NCI-H1694 (cell line): Measurements from ENCODE around the gene PPP1R14D.
"Not testable (repeated sequence)": the region's sequence is repeated elsewhere in the genome, so short reads cannot be mapped to it uniquely, and the experiment has no call there.

Source experiments
- DNase-seq: peaks from one replicate; lab custom pipeline; 2025; lab: John Stamatoyannopoulos, UW

Gene PPP1R14D, protein sequence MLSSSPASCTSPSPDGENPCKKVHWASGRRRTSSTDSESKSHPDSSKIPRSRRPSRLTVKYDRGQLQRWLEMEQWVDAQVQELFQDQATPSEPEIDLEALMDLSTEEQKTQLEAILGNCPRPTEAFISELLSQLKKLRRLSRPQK

GRCh38 chr15:40828447-40829036, at the start of gene PPP1R14D:
TSS of gene PPP1R14D (minus strand) at chr15:40828708. CDS start at chr15:40828641, 67 bp downstream.
- DNase-seq = no peak

DNA sequence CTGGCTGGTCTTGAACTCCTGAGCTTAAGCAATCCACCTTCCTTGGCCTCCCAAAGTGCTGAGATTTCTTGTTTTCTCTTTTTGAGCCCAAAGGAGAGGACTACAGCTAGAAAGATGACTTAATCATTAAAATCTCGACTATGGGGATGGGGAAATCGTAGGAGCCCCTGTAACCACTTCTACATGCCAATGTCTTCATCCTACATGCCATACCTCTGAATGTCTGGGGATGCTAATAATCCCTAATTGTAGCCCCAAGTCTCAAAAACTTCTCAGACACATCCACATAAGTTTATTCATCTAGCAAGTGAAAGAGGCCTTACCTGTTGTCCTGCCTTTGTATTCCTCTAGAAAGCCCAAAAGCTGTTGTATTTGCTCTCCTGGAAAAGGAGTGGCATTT, 49.2 kb upstream of the PPP1R14D start:
- no peak for DNase-seq

DNA sequence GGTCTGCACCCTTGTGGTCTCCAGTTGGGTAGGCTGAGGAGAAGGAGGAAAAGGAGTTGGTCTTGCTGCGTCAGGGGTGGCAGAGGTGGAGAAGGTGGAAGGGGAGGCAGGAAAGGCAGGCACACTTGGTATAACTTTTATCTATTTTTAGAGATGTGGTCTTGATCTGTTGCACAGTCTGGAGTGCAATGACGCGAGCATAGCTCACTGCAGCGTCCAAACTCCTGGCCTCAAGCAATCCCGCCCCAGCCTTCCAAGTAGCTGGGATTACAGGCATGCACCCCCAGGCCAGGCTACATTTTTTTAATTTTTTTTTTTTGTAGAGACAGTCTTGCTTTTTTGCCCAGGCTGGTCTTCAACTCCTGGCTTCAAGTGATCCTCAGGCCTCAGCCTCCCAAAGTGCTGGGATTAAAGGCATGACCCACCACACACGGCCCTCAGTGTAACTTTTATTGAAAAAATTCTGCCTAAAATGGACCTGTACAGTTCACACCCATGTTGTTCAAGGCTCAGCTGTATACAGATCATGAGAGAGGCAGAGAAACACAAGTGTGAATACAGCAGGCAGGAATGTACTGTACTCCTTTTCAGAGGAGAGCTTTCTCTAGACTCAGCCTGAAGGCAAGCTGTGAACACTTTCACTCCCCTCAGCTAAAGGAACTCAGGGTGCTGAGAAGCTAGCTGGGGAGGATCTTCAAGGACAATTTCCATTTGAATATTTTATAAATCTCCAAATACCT, 47.7 kb upstream of the PPP1R14D start:
- DNase-seq = no peak

GRCh38 chr15:40873694-40874561, 45.4 kb upstream of the PPP1R14D start, which contains the start of gene RHOV:
TSS of gene RHOV (minus strand) at chr15:40874234. CDS start at chr15:40874139, 95 bp downstream.
- DNase-seq = peak; percentile 57

DNA sequence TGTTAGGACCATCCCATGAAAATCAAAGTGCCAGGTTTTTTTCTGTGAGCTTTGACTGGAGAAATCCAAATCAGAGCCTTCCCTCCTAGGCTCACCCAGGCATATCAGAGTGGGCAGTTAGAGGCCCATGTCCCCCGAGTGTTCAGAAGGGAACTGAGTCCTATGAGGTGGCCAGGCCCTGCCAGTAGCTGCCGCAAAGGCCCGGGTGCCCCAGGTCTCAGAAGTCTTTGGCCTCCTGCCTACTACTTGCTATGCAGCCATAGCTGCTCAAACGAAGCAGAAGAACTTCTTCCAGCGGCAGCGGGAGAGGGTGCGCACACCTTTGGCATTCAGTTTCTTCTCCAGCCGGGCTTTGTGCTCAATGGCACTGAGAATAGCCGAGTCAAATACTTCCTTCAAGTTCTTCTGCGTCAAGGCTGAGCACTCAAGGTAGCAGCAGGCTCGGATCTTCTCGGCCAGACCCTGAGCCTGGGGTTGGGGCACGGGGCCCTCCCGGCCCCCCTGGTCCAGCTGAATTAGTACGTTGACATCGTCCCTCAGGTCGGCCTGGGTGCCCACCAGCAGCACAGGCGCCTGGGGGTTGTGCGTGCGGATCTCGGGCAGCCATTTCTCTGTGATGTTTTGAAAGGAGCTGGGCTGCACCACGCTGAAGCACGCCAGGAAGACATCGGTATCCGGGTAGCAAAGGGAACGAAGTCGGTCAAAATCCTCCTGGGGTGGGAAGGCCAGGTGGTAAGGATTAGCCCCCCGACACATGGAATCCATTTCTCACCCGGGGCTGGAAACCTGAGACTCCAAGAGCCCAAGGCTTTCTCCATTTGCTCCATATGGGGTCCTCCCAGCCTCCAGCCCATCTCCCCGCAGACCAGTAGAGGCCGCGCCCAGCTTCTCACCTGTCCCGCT, 44.5 kb upstream of the PPP1R14D start:
- DNase-seq = no peak

GRCh38 chr15:40871749-40872617, 43.5 kb upstream of the PPP1R14D start:
- no peak for DNase-seq

DNA sequence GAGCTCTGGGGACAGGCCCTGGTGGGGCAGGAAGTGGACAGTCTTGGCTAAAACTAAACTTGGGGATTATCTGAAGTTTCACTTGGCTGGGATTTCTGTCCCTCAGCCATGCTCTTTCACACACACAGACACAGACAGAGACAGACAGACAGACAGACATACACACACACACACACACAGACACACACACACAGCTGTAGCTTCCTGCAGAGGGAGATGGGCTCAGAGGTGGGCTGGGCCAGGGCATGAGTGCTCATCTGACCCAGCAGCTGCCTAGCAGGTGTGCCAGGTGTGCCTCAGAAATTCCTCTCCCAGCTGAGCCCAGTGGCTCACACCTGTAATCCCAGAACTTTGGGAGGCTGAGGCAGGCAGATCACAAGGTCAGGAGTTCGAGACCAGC, 42.2 kb upstream of the PPP1R14D start:
- DNase-seq = no peak

- DNase-seq = no peak
Measured at GRCh38 chr15:40869686-40870085, 41.2 kb upstream of the PPP1R14D start.

GRCh38 chr15:40867199-40867598, 38.7 kb upstream of the PPP1R14D start:
- DNase-seq = no peak

- DNase-seq = no peak
Measured at GRCh38 chr15:40863660-40864270, 35.3 kb upstream of the PPP1R14D start.

DNA sequence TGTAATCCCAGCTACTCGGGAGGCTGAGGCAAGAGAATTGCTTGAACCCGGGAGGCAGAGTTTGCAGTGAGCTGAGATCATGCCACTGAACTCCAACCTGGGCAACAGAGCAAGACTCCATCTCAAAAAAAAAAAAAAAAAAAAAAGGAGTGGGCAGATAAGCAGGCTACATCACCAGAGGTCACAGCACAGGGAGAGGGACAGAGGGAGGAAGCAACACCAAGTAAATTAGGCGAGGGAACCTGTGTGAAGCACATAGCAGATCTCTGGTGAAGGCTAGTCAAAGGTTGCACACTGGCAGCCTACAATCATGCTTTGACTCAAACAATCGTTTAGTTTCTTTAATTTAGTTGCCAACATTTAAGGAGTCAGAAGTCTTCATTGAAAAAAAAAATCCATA, 32.6 kb upstream of the PPP1R14D start:
- DNase-seq = not testable (repeated sequence)

DNA sequence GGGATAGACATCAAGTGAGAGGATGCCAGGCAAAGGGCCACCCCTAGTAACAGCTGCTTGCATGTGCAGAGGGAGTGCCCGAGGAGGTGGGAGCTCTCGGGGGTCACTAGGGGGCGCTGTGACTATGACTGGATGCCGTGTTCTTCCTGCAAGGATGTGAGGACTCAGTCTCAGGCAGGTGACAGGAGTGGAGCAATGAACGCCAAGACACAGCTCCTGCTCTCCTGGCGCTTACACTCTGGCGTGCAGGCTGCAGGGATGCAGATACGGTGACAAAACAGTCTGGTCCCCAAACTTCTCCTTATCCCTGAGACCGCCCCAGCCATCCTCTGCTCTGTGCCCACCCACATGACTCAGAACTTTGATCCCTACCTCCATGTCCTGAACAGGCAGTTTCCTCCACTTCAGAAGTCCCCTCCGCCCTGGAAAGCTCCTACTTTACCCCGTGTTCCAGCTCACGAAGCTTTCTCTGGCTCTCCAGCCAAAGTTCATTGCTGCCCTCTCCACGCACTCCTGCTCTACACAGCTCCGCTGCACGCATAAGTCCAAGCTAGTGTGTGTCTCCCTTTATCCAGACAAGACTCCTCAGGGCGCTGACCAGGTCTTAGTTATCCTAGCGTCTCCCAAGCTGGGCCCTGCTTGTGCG, 30.8 kb upstream of the PPP1R14D start:
- peak; percentile 59 for DNase-seq

- DNase-seq = no peak
Measured at GRCh38 chr15:40858706-40859105, 30.2 kb upstream of the PPP1R14D start.

DNA sequence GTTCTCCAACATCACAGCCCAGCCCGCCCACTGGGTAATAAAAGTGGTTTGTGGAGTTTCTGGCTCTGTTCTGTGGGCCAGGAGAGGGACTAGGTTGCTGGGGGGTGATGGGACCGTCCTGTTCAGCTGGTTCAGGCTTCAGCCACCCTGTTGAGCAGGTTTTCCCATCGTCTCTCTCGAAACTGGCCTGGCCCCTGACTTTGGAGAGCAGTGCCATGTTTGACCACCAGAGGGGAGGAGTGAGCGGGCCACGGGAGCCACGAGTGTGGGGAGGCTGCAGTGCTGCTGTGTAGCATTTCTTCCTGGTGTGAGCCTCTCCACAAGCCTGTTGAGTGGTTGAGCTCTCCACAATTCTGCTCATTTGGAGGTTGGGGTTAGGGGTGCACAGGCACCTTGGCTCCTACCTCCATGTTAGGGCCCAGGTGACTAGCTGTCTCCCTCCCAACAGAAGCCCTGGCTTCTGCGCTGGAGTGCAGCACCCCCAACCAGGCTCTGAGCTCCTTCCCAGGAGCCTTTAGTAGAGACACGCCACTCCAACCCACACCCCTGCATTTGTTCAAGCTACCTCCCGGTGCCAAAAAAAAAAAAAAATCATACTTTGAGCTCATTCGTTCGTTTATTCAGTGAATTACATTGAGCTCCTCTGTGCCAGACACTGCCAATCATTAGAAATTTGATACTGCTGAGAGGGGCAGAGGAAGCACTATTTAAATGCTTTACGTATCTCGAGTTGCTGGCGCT, 29.3 kb upstream of the PPP1R14D start:
- DNase-seq = peak; percentile 39

GRCh38 chr15:40856746-40857145, 28.2 kb upstream of the PPP1R14D start:
- DNase-seq = no peak

- no peak for DNase-seq
Measured at GRCh38 chr15:40855706-40856234, 27.3 kb upstream of the PPP1R14D start.

- no peak for DNase-seq
Measured at GRCh38 chr15:40854161-40854560, 25.7 kb upstream of the PPP1R14D start.

- DNase-seq = no peak
Measured at GRCh38 chr15:40853241-40853890, 24.9 kb upstream of the PPP1R14D start.
